ENCODE data around the gene TRIM8.
A peak's percentile ranks its signal among the peaks of the same experiment; 100 is the strongest.

Gene TRIM8

DNA sequence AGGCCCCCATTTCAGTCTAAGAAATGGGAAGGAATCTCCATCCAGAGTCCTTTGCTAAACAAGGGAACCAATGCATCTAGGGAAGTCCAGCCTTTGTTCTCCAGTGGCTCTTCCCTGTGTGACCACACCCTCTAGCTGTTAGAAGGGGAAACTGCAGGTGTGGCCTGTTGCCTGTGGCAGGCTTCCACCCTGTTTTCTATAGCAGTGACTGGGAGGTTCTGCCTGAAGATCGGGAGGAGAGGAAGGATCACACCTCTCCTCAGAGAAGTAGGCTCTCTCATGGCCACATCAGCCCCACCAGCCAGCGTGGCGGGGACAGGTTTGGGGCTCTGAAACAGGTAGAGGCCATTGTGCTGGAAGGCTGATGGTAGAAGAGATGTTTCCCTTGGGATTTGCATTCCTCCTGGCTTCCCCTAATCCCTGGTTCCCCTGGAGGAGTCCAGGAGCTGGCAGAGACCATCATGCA, 47.7 kb upstream of the TRIM8 start:
- TF ChIP-seq TEAD4 (IDR thresholded peaks at IDR 0.05) (no peak), RAD21 (IDR thresholded peaks at IDR 0.05; ENCODE audit: low read depth) (peak; percentile 86), CREB1 (IDR thresholded peaks at IDR 0.05; ENCODE audit: low read depth) (no peak)

DNA sequence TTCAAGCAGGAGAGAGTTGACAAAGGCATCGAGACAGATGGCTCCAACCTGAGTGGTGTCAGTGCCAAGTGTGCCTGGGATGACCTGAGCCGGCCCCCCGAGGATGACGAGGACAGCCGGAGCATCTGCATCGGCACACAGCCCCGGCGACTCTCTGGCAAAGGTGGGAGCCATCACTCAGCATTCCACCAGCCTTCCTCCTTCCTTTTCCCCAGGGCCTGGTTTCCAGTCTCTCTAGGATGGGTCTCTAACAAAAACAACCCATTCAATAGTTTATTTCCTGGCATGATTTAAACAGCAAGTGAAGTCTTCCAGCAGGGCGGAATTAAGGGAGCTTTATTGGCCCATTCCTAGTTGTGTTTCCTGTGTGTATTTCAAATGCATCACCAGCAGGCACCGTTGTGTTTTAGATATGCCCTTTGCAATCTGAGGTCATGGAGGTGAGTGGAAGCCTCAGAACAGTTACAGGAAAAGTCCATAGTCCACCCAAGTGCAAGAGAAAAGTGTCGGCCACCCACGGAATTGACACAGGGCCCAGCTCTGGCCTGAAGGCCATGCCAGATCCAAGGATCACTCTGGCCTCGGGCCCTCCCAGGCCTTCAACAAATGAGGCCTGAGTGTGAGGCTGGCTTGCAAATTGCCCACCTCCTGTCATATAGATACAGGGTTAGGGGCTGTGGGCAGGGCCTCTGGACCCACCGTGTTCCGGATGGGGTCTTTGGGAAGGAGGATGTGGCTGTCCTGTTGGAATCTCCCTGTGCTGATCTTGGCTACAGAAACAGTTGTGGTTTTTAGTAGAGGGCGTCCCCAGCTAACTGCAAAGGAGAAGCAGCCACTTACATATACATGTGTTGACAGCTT, 46.9 kb upstream of the TRIM8 start:
- TF ChIP-seq EGR1 (IDR thresholded peaks at IDR 0.05) = no peak
- no peak for TF ChIP-seq TEAD4 (IDR thresholded peaks at IDR 0.05)
- TF ChIP-seq TAF1 (IDR thresholded peaks at IDR 0.05; ENCODE audit: low read depth) = no peak
- no peak for TF ChIP-seq EP300 (IDR thresholded peaks at IDR 0.05; ENCODE audit: borderline replicate concordance)
- no peak for TF ChIP-seq TCF12 (IDR thresholded peaks at IDR 0.05; ENCODE audit: low read depth)
- TF ChIP-seq CREB1 (IDR thresholded peaks at IDR 0.05; ENCODE audit: low read depth) = no peak
- no peak for TF ChIP-seq CEBPB (IDR thresholded peaks at IDR 0.05)
- TF ChIP-seq, protein P1, sequence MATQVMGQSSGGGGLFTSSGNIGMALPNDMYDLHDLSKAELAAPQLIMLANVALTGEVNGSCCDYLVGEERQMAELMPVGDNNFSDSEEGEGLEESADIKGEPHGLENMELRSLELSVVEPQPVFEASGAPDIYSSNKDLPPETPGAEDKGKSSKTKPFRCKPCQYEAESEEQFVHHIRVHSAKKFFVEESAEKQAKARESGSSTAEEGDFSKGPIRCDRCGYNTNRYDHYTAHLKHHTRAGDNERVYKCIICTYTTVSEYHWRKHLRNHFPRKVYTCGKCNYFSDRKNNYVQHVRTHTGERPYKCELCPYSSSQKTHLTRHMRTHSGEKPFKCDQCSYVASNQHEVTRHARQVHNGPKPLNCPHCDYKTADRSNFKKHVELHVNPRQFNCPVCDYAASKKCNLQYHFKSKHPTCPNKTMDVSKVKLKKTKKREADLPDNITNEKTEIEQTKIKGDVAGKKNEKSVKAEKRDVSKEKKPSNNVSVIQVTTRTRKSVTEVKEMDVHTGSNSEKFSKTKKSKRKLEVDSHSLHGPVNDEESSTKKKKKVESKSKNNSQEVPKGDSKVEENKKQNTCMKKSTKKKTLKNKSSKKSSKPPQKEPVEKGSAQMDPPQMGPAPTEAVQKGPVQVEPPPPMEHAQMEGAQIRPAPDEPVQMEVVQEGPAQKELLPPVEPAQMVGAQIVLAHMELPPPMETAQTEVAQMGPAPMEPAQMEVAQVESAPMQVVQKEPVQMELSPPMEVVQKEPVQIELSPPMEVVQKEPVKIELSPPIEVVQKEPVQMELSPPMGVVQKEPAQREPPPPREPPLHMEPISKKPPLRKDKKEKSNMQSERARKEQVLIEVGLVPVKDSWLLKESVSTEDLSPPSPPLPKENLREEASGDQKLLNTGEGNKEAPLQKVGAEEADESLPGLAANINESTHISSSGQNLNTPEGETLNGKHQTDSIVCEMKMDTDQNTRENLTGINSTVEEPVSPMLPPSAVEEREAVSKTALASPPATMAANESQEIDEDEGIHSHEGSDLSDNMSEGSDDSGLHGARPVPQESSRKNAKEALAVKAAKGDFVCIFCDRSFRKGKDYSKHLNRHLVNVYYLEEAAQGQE (IDR thresholded peaks at IDR 0.05; ENCODE audit: low read depth) = no peak
- TF ChIP-seq NFIC (IDR thresholded peaks at IDR 0.05) = no peak
- no peak for TF ChIP-seq ZBTB7A (IDR thresholded peaks at IDR 0.05; ENCODE audit: low read depth)
- no peak for TF ChIP-seq YY1 (IDR thresholded peaks at IDR 0.05; ENCODE audit: low read depth)
- TF ChIP-seq FOXM1 (IDR thresholded peaks at IDR 0.05; ENCODE audit: borderline replicate concordance, low read depth) = no peak
- TF ChIP-seq USF1 (IDR thresholded peaks at IDR 0.05) = no peak
- no peak for TF ChIP-seq RAD21 (IDR thresholded peaks at IDR 0.05; ENCODE audit: low read depth)

DNA sequence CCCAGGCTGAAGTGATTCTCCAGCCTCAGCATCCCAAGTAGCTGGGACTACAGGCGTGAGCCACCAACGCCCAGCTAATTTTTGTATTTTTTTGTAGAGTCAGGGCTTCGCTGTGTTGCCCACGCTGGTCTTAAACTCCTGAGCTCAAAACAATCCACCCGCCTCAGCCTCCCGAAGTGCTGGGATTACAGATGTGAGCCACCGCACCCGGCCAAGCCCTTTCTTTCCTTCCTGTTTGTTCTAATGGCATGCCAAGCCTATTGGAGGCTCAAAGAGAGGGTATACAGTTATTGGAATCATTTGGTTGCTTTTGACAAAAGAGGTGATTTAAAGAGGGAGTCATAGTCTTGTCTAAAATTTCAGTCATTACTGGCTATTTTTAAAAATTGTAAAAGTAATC, 46.0 kb upstream of the TRIM8 start:
- no peak for TF ChIP-seq TAF1 (IDR thresholded peaks at IDR 0.05; ENCODE audit: low read depth)
- TF ChIP-seq, protein P1 (IDR thresholded peaks at IDR 0.05; ENCODE audit: low read depth) = no peak
- TF ChIP-seq EGR1 (IDR thresholded peaks at IDR 0.05) = no peak
- TF ChIP-seq NFIC (IDR thresholded peaks at IDR 0.05) = no peak
- no peak for TF ChIP-seq TEAD4 (IDR thresholded peaks at IDR 0.05)
- TF ChIP-seq FOXM1 (IDR thresholded peaks at IDR 0.05; ENCODE audit: borderline replicate concordance, low read depth) = no peak
- TF ChIP-seq, protein P2, sequence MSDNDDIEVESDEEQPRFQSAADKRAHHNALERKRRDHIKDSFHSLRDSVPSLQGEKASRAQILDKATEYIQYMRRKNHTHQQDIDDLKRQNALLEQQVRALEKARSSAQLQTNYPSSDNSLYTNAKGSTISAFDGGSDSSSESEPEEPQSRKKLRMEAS (IDR thresholded peaks at IDR 0.05) = no peak
- TF ChIP-seq EP300 (IDR thresholded peaks at IDR 0.05; ENCODE audit: borderline replicate concordance) = no peak
- no peak for TF ChIP-seq ZBTB7A (IDR thresholded peaks at IDR 0.05; ENCODE audit: low read depth)
- TF ChIP-seq CEBPB (IDR thresholded peaks at IDR 0.05) = no peak
- no peak for TF ChIP-seq CREB1 (IDR thresholded peaks at IDR 0.05; ENCODE audit: low read depth)
- TF ChIP-seq YY1 (IDR thresholded peaks at IDR 0.05; ENCODE audit: low read depth) = no peak

GRCh38 chr10:102599565-102600327, 44.5 kb upstream of the TRIM8 start:
- TF ChIP-seq TAF1 (IDR thresholded peaks at IDR 0.05; ENCODE audit: low read depth) (no peak), ZBTB7A (IDR thresholded peaks at IDR 0.05; ENCODE audit: low read depth) (no peak), EGR1 (IDR thresholded peaks at IDR 0.05) (no peak)

- no peak for TF ChIP-seq CEBPB (IDR thresholded peaks at IDR 0.05)
- no peak for TF ChIP-seq ZBTB7A (IDR thresholded peaks at IDR 0.05; ENCODE audit: low read depth)
- no peak for TF ChIP-seq FOXM1 (IDR thresholded peaks at IDR 0.05; ENCODE audit: borderline replicate concordance, low read depth)
These were observed 43.5 kb upstream of the TRIM8 start for GRCh38 chr10:102600816-102601215.

DNA sequence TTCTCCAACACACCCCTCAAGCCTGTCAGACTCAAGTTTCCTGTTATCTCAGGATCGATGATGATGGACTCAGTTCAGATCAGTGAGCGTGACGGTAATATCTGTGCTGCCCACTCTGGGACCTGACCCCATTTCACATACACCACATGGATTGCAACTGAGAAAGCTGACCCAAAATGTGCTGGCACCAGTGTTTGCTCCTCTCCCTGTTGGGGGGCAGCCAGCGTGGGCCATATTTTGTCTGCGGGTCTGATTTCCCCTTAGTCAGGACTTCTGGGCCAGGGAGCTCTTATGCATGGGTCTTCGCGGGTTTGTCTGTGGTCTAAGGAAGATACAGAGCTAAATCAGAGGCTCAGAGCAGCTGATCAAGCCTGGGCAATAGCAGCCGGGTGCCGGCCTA, 42.6 kb upstream of the TRIM8 start:
- no peak for TF ChIP-seq NFIC (IDR thresholded peaks at IDR 0.05)
- no peak for TF ChIP-seq CREB1 (IDR thresholded peaks at IDR 0.05; ENCODE audit: low read depth)
- no peak for TF ChIP-seq RAD21 (IDR thresholded peaks at IDR 0.05; ENCODE audit: low read depth)
- TF ChIP-seq EP300 (IDR thresholded peaks at IDR 0.05; ENCODE audit: borderline replicate concordance) = no peak
- no peak for TF ChIP-seq TCF12 (IDR thresholded peaks at IDR 0.05; ENCODE audit: low read depth)
- no peak for TF ChIP-seq ZBTB7A (IDR thresholded peaks at IDR 0.05; ENCODE audit: low read depth)
- no peak for TF ChIP-seq CEBPB (IDR thresholded peaks at IDR 0.05)
